Neural cell (in vitro differentiated cells): Measurements from ENCODE around the gene GPC3. TPM values are rescaled to one million over a fixed set of nuclear protein-coding genes. Genes with fewer than 3 reads are reported as not detected.

Source experiments
- H2AFZ ChIP-seq: fragments of 200-600, 300-800 bp; sonication (generic), shearing (Covaris generic); 2 replicates; pipeline ENCODE4 v1.6.0; 2014; ENCODE audit warnings: low read depth, mild to moderate bottlenecking, antibody characterized with exemption, low read length, moderate library complexity
- H3F3A ChIP-seq: fragments of 200-600 bp; shearing (Covaris generic); 2 replicates; pipeline ENCODE4 v1.6.1; 2016; ENCODE audit warnings: mild to moderate bottlenecking, moderate library complexity, mixed read lengths, antibody characterized with exemption, low read length; ENCODE audit not compliant: insufficient read depth, poor library complexity, severe bottlenecking
- H3K27ac ChIP-seq: fragments of 200-600, 300-800 bp; sonication (generic), shearing (Covaris generic); 2 replicates; pipeline ENCODE4 v1.5.1; 2014; ENCODE audit warnings: mild to moderate bottlenecking, low read length, moderate library complexity
- H3K27me3 ChIP-seq: fragments of 300-800, 200-600 bp; sonication (generic), shearing (Covaris generic); 2 replicates; pipeline ENCODE4 v1.6.0; 2014; ENCODE audit warnings: mild to moderate bottlenecking, low read depth, low read length, moderate library complexity; ENCODE audit not compliant: insufficient read depth
- H3K36me3 ChIP-seq: fragments of 300-800, 200-600 bp; sonication (generic), shearing (Covaris generic); 2 replicates; pipeline ENCODE4 v1.5.1; 2014; ENCODE audit warnings: mild to moderate bottlenecking, antibody characterized with exemption, low read length, moderate library complexity; ENCODE audit not compliant: insufficient read depth
- H3K4me2 ChIP-seq: fragments of 300-800, 200-600 bp; sonication (generic), shearing (Covaris generic); 2 replicates; pipeline ENCODE4 v1.6.0; 2014; ENCODE audit warnings: mild to moderate bottlenecking, low read length
- H3K4me3 ChIP-seq: fragments of 300-800, 200-600 bp; sonication (generic), shearing (Covaris generic); 2 replicates; pipeline ENCODE4 v1.5.1; 2014; ENCODE audit warnings: mild to moderate bottlenecking, low read length, moderate library complexity
- H3K79me2 ChIP-seq: fragments of 200-600 bp; shearing (Covaris generic); replicated peaks from 2 replicates; pipeline ENCODE4 v1.6.0; 2014; ENCODE audit warnings: mild to moderate bottlenecking, low read length, moderate library complexity; ENCODE audit not compliant: insufficient read depth
- H3K9ac ChIP-seq: fragments of 300-800, 200-600 bp; sonication (generic), shearing (Covaris generic); 2 replicates; pipeline ENCODE4 v1.6.1; 2016; ENCODE audit warnings: mild to moderate bottlenecking, low read length, mixed read lengths
- H3K9me2 ChIP-seq: fragments of 200-600 bp; shearing (Covaris generic); 2 replicates; pipeline ENCODE4 v1.6.1; 2016; ENCODE audit warnings: mild to moderate bottlenecking, low read length, mixed read lengths; ENCODE audit not compliant: insufficient read depth
- H3K9me3 ChIP-seq: fragments of 200-600, 300-800 bp; sonication (generic), shearing (Covaris generic); 2 replicates; pipeline ENCODE4 v1.6.1; 2016; ENCODE audit warnings: mild to moderate bottlenecking, mixed run types, low read length, moderate library complexity, mixed read lengths
- H4K20me1 ChIP-seq: fragments of 200-600 bp; shearing (Covaris generic); 2 replicates; pipeline ENCODE4 v1.6.1; 2016; ENCODE audit warnings: mild to moderate bottlenecking, mixed run types; ENCODE audit not compliant: insufficient read depth
- CTCF ChIP-seq: fragments of 450-650 bp; IDR thresholded peaks from 2 replicates; pipeline ENCODE4 v1.5.1; 2014; ENCODE audit warnings: antibody characterized with exemption, mild to moderate bottlenecking, moderate library complexity; ENCODE audit not compliant: poor library complexity, severe bottlenecking
- EP300 ChIP-seq: fragments of 450-650 bp; conservative IDR thresholded peaks from 2 replicates; pipeline ENCODE4 v1.6.1; 2014; ENCODE audit warnings: antibody characterized with exemption, mild to moderate bottlenecking, moderate library complexity; ENCODE audit not compliant: poor library complexity, severe bottlenecking
- EZH2 ChIP-seq: fragments of 200-600, 300-800 bp; shearing (Covaris generic), sonication (generic); IDR thresholded peaks from 2 replicates; pipeline ENCODE4 v1.6.1; 2014; ENCODE audit warnings: antibody characterized with exemption, low read length, borderline replicate concordance, mild to moderate bottlenecking; ENCODE audit not compliant: insufficient read depth, poor library complexity, severe bottlenecking
- MXI1 ChIP-seq: fragments of 450-650 bp; conservative IDR thresholded peaks from 2 replicates; pipeline ENCODE4 v1.6.1; 2014; ENCODE audit warnings: antibody characterized with exemption, mild to moderate bottlenecking; ENCODE audit not compliant: poor library complexity, severe bottlenecking
- POLR2AphosphoS5 ChIP-seq: IDR thresholded peaks from 2 replicates; pipeline ENCODE4 v1.6.1; 2012
- RAD21 ChIP-seq: fragments of 450-650 bp; conservative IDR thresholded peaks from 2 replicates; pipeline ENCODE4 v1.6.1; 2014; ENCODE audit warnings: antibody characterized with exemption, mild to moderate bottlenecking, moderate library complexity
- SMC3 ChIP-seq: fragments of 450-650 bp; conservative IDR thresholded peaks from 2 replicates; pipeline ENCODE4 v1.6.1; 2014; ENCODE audit warnings: antibody characterized with exemption, mild to moderate bottlenecking, moderate library complexity; ENCODE audit not compliant: poor library complexity
- TAF1 ChIP-seq: IDR thresholded peaks from 2 replicates; pipeline ENCODE4 v1.6.1; 2012; ENCODE audit warnings: low read depth
- polyA plus RNA-seq: library from polyadenylated mRNA; depleted of rRNA; stranded (reverse); fragments of >200 nt; gene quantifications from 2 replicates; pipeline ENCODE4 v1.2.3, GENCODE V29; 2014
- TF ChIP-seq, protein P1 (sequence below): IDR thresholded peaks from 2 replicates; pipeline ENCODE4 v1.6.1; 2012; ENCODE audit warnings: borderline replicate concordance

GPC3 gene
- polyA plus RNA-seq, 1 donor from 2014 or later = 2.1 TPM

DNA sequence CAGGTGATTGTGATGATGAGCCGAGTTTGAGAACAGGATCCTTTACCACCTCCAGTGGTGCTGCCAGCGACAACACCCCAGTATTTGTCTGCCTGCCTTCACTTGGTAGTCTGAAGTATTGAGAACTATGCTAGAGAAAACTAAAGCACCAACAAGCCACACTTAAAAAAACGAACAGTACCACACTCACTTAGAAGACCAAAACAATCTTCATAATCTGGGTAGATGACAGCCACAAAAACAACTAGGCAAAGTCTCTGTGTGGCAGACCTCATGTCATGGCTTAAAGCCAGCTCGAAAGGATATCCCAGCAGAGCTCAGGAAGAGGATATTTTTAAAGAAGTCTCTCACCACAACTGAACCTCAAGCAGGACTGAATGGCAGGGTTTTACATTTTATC is 236.0 kb downstream of the GPC3 start:
- H4K20me1 ChIP-seq = no peaks in the 10 kb centered on the region

DNA sequence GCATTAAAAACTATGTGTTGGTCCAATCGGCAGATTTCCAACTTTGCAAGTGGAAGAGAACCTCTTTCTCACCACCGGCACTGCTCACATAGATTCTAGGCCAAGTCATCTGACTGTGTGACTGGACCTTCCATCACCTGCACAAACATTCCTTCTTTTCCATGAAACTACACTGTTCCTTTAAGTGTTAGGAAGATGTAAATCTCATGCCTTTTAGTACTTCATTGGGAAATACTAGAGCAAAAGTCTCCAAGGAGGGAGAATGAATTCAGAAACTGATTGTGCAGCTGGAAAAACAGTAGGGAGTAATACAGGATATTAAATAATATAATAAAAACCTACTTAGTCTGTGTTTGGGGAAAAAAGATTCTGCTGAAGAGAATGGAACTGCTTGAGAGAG is 238.2 kb downstream of the GPC3 start:
- Histone ChIP-seq H3K4me2 (no peak overlapping the region), H3F3A (no peaks in the 10 kb centered on the region), H3K9ac (no peak overlapping the region), H3K79me2 (no peaks in the 10 kb centered on the region), H3K27ac (no peak overlapping the region), H4K20me1 (no peaks in the 10 kb centered on the region), H3K27me3 (no peaks in the 10 kb centered on the region), H3K36me3 (no peaks in the 10 kb centered on the region), H2AFZ (no peak overlapping the region), H3K9me3 (no peaks in the 10 kb centered on the region), H3K9me2 (no peaks in the 10 kb centered on the region), H3K4me3 (no peak overlapping the region)
- TF ChIP-seq TAF1 (no peak), RAD21 (no peak), SMC3 (no peak), EZH2 (no peak), CTCF (no peak), MXI1 (no peak), POLR2AphosphoS5 (no peak), EP300 (no peak)
- TF ChIP-seq, protein P1, sequence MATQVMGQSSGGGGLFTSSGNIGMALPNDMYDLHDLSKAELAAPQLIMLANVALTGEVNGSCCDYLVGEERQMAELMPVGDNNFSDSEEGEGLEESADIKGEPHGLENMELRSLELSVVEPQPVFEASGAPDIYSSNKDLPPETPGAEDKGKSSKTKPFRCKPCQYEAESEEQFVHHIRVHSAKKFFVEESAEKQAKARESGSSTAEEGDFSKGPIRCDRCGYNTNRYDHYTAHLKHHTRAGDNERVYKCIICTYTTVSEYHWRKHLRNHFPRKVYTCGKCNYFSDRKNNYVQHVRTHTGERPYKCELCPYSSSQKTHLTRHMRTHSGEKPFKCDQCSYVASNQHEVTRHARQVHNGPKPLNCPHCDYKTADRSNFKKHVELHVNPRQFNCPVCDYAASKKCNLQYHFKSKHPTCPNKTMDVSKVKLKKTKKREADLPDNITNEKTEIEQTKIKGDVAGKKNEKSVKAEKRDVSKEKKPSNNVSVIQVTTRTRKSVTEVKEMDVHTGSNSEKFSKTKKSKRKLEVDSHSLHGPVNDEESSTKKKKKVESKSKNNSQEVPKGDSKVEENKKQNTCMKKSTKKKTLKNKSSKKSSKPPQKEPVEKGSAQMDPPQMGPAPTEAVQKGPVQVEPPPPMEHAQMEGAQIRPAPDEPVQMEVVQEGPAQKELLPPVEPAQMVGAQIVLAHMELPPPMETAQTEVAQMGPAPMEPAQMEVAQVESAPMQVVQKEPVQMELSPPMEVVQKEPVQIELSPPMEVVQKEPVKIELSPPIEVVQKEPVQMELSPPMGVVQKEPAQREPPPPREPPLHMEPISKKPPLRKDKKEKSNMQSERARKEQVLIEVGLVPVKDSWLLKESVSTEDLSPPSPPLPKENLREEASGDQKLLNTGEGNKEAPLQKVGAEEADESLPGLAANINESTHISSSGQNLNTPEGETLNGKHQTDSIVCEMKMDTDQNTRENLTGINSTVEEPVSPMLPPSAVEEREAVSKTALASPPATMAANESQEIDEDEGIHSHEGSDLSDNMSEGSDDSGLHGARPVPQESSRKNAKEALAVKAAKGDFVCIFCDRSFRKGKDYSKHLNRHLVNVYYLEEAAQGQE = no peak

More for the DNA sequence above, 236.0 kb downstream of the GPC3 start:
- no peaks in the 10 kb centered on the region for H3K36me3 ChIP-seq
- H3K9me3 ChIP-seq = no peaks in the 10 kb centered on the region
- no peak overlapping the region for H3K27ac ChIP-seq
- H3F3A ChIP-seq = no peaks in the 10 kb centered on the region
- no peak overlapping the region for H2AFZ ChIP-seq
- no peak for TF ChIP-seq POLR2AphosphoS5
- no peaks in the 10 kb centered on the region for H3K79me2 ChIP-seq
- H3K4me3 ChIP-seq = no peak overlapping the region
- H3K4me2 ChIP-seq = no peak overlapping the region
- H3K27me3 ChIP-seq = no peaks in the 10 kb centered on the region
- H3K9me2 ChIP-seq = no peaks in the 10 kb centered on the region
- no peak overlapping the region for H3K9ac ChIP-seq

- H2AFZ ChIP-seq = no peak overlapping the region
- H3K9me3 ChIP-seq = no peaks in the 10 kb centered on the region
- no peaks in the 10 kb centered on the region for H4K20me1 ChIP-seq
- TF ChIP-seq EP300 = no peak
- no peak for TF ChIP-seq CTCF
- no peak for TF ChIP-seq RAD21
- TF ChIP-seq TAF1 = no peak
- no peak for TF ChIP-seq MXI1
- TF ChIP-seq EZH2 = no peak
- TF ChIP-seq, protein P1 = no peak
- no peak for TF ChIP-seq SMC3
- TF ChIP-seq POLR2AphosphoS5 = no peak
- H3K79me2 ChIP-seq = no peaks in the 10 kb centered on the region
- H3K27me3 ChIP-seq = no peaks in the 10 kb centered on the region
- H3K9ac ChIP-seq = no peak overlapping the region
- no peaks in the 10 kb centered on the region for H3K36me3 ChIP-seq
- H3K27ac ChIP-seq = no peak overlapping the region
- no peak overlapping the region for H3K4me2 ChIP-seq
- H3K4me3 ChIP-seq = no peak overlapping the region
- no peaks in the 10 kb centered on the region for H3K9me2 ChIP-seq
- H3F3A ChIP-seq = no peaks in the 10 kb centered on the region
Measured at GRCh38 chrX:133746593-133746992, 238.8 kb downstream of the GPC3 start.
